Lung microvascular endothelial cell (primary cell): Measurements from ENCODE around the gene ARL17B. TPM values are rescaled to one million over a fixed set of nuclear protein-coding genes. Genes with fewer than 3 reads are reported as not detected.
"Not testable (repeated sequence)": the region's sequence is repeated elsewhere in the genome, so short reads cannot be mapped to it uniquely, and the experiment has no call there.

ENCODE experiments used
- DNase-seq, 2 donors: peaks; one replicate each; pipeline versions ENCODE4 v3.0.0 to v3.0.0-alpha.2; 2010; ENCODE audit warnings: low read depth in 2 of 2
- total RNA-seq: library from RNA; depleted of rRNA; stranded (reverse); fragments of >200 nt; gene quantifications from 2 replicates; pipeline ENCODE4 v1.2.1, GENCODE V29; 2014

ARL17B gene
- 2.0 and 2.4 TPM in 2 replicates for total RNA-seq

DNA sequence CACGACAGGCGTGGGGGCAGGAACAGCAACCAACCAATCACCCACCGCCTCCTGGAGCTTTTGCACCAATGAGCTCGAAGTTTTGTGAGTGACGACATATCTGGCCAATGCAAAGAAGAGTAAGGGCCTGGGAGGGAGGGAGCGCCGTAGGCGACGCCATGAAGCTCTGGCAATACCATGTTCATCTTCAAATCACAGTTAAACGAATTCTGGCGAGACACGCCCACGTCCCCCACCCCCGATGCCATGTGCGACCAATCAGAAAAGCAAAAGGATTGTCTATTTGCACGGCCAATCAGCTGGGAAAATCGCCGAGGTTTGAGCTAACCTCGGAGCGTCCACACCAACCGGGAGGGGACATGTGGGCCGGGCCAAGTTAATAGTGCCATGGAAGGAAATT is at the start of gene ARL17B:
TSS of gene ARL17B (minus strand) at position 12 of the 400 bp plus-strand sequence. CDS start 3,369 bp downstream, outside the sequence.
- DNase-seq, result not testable (repeated sequence)

DNA sequence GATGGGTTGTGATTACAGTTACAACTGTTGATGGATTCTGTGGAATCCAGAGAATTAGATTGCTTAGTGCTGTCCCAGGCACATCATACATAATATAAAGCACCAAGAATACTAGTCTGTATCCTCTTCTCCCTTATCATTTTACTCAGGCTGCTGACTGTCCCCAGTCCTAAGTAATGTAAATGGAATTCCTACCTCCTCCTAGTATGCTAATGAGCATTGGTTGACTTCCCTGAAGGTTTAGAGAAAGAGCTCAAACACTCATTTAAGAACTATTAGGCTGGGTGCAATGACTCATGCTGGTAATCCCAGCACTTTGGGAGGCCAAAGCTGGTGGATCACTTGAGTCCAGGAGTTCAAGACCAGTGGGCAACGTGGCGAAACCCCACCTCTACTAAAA is 48.3 kb upstream of the ARL17B start:
- not testable (repeated sequence) for DNase-seq

DNA sequence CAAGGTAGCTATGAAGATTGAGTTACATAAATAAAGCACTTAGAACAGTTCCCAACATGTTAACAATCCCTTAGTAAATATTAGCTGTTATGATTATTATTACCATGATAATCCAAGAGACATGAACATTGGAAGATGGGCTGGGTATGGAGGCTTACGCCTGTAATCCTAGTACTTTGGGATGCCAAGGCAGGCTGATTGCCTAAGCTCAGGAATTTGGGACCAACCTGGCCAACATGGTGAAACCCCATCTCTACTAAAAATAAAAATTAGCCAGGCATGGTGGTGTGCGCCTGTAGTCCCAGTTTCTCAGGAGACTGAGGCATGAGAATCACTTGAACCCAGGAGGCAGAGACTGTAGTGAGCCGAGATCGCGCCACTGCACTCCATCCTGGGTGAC is 45.6 kb upstream of the ARL17B start:
- DNase-seq, result not testable (repeated sequence)

DNA sequence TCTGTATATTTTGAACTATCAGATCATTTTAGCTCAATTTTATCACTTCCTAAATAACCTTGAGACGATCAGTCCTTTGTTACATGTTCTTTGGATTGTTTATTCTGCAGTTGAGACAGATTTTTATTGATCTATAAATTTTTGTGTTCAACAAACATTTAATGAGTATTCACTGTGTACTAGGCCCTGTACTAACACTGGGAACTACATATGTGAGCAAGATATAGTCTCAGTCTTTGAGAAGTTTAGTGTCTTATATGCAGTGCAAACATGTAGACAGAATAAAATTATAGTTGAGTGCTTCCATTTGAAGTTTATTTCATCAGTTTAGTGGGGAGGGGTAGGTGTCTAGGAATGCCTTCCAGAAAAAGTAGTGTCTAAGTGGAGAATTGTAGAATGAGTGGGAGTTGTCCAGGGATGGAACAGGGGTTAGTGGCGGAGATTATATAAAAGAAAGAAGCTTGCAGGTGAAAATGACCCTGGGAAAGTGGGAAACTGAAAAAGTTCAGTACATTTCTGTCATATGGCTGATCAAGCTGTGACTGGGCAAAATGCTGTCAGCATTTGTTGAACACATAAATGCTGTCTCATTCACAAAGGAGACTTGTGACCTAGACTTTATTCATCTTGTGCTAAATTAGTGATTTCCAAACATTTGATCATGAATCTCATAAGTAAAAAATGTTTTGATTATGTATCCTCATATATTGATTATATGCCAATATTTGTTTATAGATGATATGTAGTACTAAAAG is 39.6 kb upstream of the ARL17B start:
- not testable (repeated sequence) for DNase-seq

DNA sequence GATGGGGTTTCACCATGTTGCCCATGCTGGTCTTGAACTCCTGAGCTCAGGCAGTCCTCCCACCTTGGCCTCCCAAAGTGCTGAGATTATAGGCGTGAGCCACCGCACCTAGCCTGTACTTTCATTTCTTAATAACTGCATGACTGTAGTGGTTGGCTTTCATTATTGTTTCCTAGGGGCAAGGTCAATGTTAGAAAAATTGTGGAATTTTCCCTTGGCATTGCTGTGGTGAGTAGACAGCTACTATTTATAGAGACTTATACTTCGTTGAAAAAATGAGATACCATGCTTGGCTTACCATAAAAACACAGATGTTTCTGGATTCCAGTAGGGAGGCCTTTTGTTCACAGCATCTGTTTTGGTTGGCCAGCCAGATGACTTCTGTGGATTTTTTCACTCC is 39.0 kb upstream of the ARL17B start:
- not testable (repeated sequence) for DNase-seq

DNA sequence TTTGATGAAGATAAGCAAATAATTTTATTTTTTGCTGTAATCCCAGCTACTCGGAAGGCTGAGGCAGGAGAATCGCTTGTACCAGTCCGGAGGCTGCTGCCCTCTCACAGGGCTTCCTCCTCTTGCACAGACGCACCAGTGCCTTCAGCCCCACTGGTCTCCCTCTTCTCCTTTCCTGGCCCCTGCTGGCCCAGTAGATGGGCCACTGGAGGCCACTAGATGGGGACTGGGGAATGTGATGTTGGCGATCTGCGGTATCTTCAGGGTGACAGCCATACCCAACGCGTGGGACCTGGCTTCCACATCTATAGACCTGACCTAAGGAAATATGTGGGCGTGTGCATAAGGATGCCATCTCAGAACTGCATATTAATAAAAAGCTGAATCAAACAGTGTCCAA is 38.4 kb upstream of the ARL17B start:
- not testable (repeated sequence) for DNase-seq

DNA sequence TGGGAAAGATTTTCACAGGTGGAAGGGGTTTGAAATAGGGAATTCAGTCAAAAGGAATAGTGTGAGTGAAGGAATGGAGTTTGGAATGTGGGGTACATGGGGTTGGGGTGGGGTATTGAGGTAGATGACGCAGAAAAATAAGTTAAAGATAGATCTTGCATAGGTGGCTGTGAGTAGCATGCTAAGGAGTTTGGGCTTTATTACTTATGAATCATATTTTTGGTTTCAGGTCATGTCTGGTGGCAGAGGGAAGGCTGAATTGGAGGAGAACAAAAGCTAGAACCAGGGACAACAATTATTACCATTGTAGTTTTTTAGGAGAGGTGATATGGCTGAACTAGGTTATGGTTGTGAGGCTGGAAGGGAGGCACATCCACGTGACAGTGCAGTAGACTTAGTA is 34.7 kb upstream of the ARL17B start:
- not testable (repeated sequence) for DNase-seq

DNA sequence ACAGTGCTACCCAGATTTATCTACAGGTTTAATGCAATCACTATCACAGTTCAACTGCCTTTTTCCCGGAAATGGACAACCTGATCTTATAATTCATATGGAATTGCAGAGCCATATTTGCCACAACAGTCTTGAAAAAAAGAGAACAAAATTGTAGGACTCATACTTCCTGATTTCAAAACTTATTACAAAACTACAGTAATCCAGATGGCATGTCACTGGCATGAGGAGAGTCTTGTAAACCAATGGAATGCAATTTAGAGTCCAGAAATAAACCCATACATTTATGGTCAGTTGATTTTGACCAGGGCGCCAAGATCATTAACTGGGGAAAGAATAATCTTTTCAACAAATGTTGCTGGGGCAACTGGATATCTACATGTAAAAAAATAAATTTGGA is 32.1 kb upstream of the ARL17B start:
- not testable (repeated sequence) for DNase-seq

DNA sequence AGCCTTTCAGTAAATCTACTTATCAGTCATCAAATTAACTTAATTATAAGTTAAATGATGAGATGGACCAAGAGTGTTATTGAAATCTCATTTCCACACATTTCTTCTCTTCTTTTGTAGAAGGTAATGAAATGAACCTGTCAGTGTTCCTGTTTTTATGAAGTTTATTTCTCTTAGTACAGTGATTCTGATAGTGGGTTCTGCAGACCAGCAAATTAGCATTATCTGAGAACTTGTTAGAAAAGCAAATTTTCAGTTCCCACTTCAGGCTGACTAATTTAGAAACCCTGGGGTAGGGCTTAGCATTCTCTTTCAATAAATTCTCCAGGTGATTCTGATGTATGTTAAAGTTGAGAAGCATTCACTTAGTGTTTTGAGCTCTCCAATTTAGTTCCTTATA is 23.9 kb upstream of the ARL17B start:
- DNase-seq, result not testable (repeated sequence)

DNA sequence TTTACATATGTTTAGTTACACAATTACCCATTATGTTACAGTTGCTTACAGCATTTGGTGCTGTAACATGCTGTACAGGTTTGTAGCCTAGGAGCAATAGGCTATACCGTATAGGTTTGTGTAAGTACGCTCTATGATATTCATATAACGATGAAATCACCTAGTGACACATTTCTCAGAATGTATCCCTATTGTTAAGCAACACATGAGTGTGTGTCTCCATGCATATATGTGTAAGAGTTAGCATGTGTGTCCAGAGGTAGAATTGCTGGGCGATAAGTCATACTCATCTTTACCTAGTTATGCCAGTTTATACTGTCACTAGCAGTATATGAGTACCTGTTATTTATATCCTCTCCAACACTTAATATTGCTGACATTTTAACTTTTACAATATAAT is 21.6 kb upstream of the ARL17B start:
- not testable (repeated sequence) for DNase-seq

DNA sequence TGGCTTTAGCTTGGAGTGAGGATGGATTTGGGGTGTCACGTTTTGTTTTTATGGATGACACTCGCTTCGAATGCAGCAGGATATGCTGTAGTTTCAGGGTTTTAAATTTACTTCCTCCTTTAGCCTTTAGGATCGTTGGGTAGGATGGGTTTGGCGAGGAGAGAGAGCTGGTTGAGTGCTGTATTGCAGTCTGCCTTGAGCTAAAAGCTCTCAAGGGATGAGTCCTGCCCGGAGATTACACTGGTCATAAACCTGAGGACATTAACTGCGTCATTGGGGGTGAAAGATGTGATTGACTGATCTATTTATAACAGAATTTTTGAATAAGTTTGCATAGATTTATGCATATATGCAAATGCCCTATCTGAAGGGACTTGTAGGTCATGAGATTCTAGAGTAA is 11.9 kb upstream of the ARL17B start:
- not testable (repeated sequence) for DNase-seq

DNA sequence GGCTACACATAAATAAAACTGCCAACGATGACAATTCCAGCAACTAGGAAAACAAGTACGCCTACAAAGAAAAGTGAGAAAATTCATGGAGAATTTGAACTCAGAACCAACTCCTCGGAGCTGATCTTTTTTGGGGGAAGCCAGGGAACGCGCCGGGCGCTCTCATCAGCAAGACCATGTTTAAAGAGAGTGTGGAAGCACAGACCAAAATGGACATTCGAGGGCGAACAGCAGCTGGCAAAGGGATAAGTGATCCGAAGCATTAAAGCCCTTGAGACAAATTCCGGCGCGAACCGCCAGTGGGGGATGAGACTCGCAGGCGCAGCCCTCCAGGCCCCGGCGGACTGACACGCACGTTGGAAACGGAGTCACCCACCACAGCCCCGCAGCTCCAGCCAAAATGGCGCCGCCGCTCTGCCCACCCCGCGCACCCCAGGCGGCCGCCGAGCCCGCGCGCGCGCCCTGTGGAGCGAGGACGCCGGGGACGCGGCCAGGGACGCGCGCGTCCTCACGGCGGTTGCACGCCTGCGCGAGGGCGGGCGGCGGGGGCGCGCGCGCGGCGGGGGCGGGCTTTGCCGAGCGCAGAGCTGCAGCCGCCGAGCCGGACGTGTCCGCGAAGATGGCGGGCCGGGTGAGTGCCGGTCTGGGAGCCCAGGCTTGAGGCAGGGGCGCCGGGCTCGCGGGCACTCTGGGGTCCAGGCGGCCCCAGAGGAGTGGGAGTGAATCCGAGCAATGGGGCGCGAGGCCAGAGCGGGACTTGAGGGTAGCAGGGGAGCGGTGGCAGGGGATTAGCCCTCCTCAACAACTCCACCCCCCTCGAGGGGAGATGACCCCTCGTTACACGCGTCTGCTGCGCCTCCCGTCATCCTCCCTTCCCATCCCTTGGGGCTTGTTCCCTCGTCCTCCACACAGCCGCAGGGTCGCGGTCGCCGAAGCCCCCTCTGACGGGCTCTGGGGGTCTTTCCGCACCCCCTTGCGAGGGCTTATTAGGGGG is 11.0 kb upstream of the ARL17B start:
- not testable (repeated sequence) for DNase-seq

DNA sequence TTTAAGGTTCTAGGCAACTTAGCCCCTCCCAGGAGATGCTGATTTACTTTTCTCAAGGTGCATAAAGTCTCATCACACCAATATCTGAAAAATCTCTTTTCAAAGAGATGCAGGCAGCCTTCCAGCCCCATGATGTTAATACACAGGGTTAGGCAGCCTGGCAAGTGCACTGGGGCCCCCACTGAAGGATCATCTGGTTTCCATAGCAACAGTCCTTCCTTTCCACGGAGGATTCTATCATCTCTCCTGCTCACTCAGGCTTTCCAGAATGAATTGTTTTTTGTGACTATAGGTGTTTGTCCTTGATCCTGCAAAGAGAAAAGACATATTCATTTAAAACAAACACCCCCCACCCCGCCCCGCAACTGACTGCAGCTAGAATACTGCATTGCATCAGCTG is 6.0 kb upstream of the ARL17B start:
- DNase-seq, result not testable (repeated sequence)

DNA sequence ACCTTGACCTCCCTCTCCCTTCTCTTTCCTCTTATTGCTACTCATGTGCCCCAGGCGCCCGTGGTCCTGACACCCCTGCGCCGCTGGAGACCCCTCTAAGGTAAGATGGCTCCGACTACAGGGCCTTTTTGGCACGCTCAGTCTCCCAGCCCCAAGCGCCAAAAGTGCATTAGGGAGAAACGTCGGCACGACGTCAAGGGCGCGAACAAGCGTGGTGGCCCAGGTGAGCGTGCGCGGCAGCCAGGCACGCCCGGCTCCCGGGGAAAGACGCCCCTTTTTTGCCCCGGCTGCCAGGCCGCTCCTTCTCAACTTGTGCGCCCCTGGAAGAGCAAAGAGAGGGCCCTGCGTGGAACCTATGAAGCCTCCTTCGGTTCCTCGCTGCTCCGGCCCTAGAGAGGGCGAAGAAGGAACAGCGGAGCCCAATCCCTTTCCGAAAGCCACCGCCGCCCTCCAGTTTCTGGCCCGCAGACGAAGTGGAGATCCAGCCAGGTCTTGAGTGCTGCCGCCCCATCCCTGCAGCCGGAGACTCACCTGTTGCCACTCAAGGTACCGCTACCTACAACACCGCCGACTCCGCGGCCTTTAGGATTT is 326 bp downstream of the ARL17B start:
- not testable (repeated sequence) for DNase-seq

DNA sequence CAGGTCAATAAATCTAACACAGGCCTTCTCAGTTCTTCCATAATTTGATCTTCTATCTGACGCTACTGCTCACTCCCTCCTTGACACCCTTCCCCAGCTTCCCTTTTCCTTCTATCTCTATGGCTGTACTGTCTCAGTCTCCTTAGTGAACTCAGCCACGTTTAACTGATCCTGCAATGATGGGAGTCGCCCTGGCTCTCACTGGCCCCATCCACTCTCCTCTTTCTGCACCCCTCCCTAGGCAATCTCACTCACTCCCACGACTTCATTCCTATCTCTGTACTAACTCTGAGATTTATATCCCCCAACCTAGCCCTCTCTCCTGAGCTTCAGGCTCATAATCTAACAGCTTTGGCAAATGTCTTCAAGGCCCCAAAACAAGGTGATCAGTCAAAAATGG is 7.7 kb downstream of the ARL17B start:
- DNase-seq, result not testable (repeated sequence)

DNA sequence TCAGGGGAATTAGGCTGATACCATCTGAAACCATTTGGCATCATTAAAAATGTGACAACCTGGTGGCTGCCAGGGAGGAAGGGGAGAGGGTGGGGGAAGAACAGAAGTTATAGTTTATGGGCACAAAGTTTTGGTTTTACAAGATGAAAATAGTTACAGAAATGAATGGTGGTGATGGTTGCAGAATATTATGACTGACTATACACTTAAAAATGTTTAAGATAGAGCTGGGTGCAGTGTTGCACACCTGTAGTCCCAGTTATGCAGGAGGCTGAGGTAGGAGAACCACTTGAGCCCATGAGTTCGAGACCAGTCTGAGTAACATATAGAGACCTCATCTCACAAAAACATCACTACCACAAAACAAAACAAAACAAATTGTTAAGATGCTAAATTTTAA is 12.5 kb downstream of the ARL17B start:
- DNase-seq, result not testable (repeated sequence)

DNA sequence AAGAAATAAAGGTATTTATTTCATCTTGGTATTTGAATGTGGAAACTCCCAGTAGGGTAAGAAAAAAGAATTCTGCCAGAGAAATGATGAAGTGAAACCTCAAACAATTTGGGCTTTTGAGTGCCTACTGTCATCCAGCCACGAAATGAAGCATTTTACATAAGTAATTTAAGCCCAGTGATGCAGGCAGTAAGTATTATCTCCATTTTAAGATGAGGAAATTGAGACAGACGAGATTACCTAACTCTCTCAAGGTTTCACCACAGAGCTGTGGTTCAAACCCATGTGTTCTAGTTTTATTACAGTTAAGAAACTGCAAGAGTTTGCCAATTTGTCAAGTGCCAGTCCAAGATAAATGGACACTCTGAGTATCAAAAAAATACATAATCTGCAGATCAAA is 13.2 kb downstream of the ARL17B start:
- not testable (repeated sequence) for DNase-seq

DNA sequence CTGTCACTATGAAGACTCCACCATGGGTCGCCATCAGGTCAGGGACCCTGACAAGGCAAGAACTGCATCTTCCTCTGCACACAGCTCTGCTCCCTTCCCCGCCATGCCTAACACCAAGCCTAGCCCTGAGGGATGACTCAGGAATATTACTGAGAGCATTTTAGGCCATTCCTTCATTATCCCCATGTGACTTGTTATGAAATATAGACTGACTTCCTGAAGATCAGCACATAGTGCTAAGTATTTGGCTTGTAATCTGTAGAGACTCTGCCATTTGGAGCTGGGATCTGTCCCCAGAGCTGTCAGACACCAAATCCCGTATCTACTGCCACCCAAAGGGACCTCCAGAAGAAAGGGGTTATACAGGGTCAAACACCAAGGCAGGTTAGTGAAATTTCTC is 19.4 kb downstream of the ARL17B start:
- not testable (repeated sequence) for DNase-seq

DNA sequence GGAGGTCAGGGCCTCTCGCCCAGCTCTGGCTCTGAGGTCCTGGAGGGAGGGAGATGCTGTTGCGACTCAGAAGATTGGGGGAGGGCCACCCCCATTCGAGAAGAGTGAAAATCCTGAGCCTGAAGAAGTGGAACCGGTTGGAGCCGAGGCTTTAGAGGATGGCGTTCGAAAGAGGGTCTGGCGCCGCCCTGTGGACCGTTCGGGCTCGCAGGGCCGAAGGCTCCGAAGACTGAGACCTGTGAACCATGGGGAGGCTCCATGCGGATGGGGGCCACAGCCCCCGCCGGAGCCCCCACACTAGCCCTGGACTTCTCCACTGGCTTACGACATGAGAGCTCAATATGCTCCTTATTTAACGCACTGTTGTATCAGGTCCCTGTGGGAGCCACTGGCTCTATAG is 20.3 kb downstream of the ARL17B start:
- DNase-seq, result not testable (repeated sequence)

DNA sequence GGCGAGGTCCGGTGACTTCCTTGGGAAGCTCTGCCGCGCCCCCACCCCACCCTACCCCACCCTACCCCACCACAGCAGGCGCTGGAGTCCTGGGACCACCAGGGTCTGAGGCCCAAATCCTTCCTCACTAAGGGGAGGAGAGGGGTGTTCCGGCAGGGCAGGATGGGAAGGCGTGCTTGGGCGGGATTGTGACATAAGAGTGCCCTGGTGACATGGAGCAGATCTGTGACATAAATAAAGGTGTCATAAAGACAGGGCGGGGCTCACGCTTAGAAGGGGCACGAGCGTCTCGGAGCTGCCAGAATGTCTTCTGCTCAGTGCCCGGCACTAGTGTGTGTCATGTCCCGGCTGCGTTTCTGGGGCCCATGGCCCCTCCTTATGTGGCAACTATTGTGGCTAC is 66.7 kb downstream of the ARL17B start, which contains the start of gene LRRC37A:
TSS of gene LRRC37A (plus strand) at position 301 of the 400 bp plus-strand sequence. CDS start at position 304, 3 bp downstream.
- DNase-seq, result not testable (repeated sequence)

DNA sequence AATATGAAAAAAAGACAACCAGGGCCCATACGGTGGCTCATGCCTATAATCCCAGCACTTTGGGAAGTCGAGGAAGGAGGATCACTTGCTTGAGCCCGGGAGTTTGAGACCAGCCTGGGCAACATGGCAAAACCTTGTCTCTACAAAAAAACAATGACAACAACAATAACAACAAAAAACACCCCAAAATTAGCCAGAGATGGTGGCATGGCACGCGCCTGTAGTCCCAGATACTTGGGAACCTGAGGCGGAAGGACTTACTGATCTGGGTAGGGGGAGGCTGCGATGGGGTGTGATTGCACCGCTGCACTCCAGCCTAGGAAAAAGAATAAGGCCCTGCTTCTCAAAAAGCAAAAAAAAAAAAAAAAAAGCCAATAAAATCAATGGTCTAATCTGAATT is 69.9 kb downstream of the ARL17B start:
- not testable (repeated sequence) for DNase-seq
